ENCODE results near the gene ACSF2. TPM values are rescaled to one million over a fixed set of nuclear protein-coding genes. Genes with fewer than 3 reads are reported as not detected.

The ACSF2 gene
- total and polyA plus RNA-seq, 8 donors, result 8.5 to 61.2 (median 22.5) TPM

DNA sequence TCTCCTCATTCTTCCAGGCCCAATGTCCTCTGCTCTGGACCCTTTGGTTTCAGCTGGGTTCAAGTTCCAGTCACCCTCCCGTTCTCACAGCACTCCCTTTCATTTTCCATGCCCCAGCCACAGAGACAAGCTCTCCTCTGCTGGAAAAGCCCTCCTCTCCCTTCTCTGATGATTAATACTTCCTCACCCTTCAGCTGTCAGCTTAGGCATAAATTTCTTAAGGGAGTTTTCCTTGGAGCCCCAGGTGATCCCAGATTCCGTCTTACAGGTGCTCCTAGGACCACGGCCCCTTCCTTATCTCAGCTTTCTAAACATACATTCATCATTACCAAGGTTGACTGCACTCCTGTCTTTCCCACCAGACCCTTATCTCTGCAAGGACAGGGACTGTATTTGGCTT lies 32.3 kb downstream of the ACSF2 start:
- Histone ChIP-seq H3K27me3 (no peaks in the 10 kb centered on the region), H3K4me3 (no peak overlapping the region), H3K36me3 (no peaks in the 10 kb centered on the region), H3K9me3 (no peaks in the 10 kb centered on the region), H3K27ac (no peak overlapping the region), H3K4me1 (no peaks in the 10 kb centered on the region)
- TF ChIP-seq, protein P1, sequence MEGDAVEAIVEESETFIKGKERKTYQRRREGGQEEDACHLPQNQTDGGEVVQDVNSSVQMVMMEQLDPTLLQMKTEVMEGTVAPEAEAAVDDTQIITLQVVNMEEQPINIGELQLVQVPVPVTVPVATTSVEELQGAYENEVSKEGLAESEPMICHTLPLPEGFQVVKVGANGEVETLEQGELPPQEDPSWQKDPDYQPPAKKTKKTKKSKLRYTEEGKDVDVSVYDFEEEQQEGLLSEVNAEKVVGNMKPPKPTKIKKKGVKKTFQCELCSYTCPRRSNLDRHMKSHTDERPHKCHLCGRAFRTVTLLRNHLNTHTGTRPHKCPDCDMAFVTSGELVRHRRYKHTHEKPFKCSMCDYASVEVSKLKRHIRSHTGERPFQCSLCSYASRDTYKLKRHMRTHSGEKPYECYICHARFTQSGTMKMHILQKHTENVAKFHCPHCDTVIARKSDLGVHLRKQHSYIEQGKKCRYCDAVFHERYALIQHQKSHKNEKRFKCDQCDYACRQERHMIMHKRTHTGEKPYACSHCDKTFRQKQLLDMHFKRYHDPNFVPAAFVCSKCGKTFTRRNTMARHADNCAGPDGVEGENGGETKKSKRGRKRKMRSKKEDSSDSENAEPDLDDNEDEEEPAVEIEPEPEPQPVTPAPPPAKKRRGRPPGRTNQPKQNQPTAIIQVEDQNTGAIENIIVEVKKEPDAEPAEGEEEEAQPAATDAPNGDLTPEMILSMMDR (IDR thresholded peaks at IDR 0.05), result no peak
- no peak for ATAC-seq
- no peak for FAIRE-seq
- no peak for DNase-seq
- WGBS, 2 donors, result 53% methylated on average over 3 of the region's 3 CpGs
- intact Hi-C loops (cut with DNase I), result no loop called here

DNA sequence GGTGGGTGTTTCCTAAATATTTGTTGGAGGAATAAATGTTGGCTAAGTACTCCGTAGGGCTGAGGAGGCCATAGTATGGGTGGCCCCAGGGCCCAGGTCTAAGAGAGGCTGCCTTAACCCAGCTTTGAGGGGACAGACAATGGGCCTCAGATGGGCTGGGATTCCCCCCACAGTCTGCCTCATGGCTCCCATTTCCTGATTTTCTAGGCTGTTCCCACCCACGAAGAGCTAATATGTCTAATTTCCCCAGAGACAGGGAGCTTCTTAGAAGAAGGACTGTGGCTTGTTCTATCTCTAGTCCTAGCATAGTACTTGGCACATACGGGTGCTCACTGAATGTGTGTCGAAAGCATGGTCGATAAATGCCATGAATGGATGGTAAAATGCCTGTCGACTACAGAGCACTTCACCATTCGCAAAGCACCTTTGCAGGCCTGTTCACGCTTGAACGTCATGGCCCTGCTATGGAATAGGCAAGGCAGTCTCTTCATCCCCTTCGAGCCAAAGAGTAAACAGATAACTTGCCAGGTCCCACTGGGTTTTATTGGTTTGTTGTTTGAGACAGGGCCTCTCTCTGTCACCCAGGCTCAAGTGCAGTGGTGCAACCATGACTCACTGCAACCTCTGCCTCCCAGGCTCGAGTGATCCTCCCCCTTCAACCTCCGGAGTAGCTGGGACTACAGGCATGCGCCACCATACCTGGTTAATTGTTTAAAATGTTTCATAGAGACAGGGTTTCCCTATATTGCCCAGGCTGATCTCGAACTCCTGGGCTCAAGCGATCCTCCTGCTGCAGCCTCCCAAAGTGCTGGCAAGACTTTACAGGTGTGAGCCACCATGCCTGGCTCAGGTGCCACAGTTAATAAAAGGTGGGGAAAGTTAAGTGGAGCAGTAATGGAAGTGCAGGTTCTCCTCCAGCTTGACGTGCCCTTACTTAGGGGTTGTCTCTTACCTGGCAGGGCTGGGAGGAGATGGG lies 33.0 kb downstream of the ACSF2 start:
- Histone ChIP-seq H3K4me3 (no peak overlapping the region), H3K36me3 (no peaks in the 10 kb centered on the region), H3K27ac (no peak overlapping the region), H3K27me3 (no peaks in the 10 kb centered on the region), H3K4me1 (no peaks in the 10 kb centered on the region), H3K9me3 (no peaks in the 10 kb centered on the region)
- intact Hi-C loops (cut with DNase I), result no loop called here
- no peak for DNase-seq
- TF ChIP-seq, protein P1 (IDR thresholded peaks at IDR 0.05), result no peak
- ATAC-seq, result no peak
- no peak for FAIRE-seq
- WGBS, 2 donors, result 81 to 83% methylated on average over 16 of the region's 16 CpGs

DNA sequence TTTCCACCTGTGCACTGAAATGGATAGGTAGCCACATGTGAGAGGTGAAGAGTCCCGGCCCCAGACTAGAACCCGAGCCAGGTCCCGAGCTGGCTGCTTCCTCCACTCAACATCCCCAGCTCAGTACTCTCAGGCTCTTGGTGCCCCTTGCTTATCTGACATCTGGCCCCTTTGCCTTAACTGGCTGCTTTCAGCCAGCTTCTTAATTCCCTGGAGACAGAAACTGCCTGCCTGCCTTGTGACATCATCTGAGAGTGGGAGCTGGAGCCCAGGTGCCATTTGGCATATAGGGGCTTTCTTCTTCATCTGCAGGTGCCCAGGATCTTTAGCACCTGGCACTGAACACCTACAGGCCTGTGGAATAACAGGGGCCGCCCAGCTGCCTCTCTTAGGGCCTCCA lies 33.7 kb downstream of the ACSF2 start:
- Histone ChIP-seq H3K4me3 (no peak overlapping the region), H3K36me3 (no peaks in the 10 kb centered on the region), H3K27me3 (no peaks in the 10 kb centered on the region), H3K27ac (no peak overlapping the region), H3K4me1 (no peaks in the 10 kb centered on the region), H3K9me3 (no peaks in the 10 kb centered on the region)
- DNase-seq (no peak), FAIRE-seq (no peak), ATAC-seq (no peak)
- intact Hi-C loops (cut with DNase I), result no loop called here
- WGBS, 2 donors, result 87 to 94% methylated on average over 4 of the region's 4 CpGs
- TF ChIP-seq, protein P1 (IDR thresholded peaks at IDR 0.05), result no peak

GRCh38 chr17:50460831-50461526 lies 35.0 kb downstream of the ACSF2 start:
- intact Hi-C loops (cut with DNase I), result no loop called here
- TF ChIP-seq, protein P1 (IDR thresholded peaks at IDR 0.05), result no peak
- no peak overlapping the region for H3K4me3 ChIP-seq
- no peak for ATAC-seq
- H3K36me3 ChIP-seq, result no peaks in the 10 kb centered on the region
- no peak overlapping the region for H3K27ac ChIP-seq
- H3K27me3 ChIP-seq, result no peaks in the 10 kb centered on the region
- H3K9me3 ChIP-seq, result no peaks in the 10 kb centered on the region
- no peaks in the 10 kb centered on the region for H3K4me1 ChIP-seq
- DNase-seq, result no peak
- no peak for FAIRE-seq
- 85 to 89% methylated on average over 9 of the region's 9 CpGs for WGBS, 2 donors
